K562 (cell line): Measurements from ENCODE around the gene CEP131. TPM values are rescaled to one million over a fixed set of nuclear protein-coding genes. Genes with fewer than 3 reads are reported as not detected.

Experiments used
- ATAC-seq: fragments of 200-7000 bp; cut with Tn5 transposase; 3 replicates; pipeline ENCODE4 v1.9.1; 2020; ENCODE audit warnings: moderate library complexity
- BruUV-seq: library from RNA; stranded (reverse); fragments of 400-500 nt; replicated peaks from 2 replicates; lab custom pipeline; 2021; lab: Mats Ljungman, UMichigan
- CTCF ChIA-PET: fragments of 300-600 bp; formaldehyde crosslinking; extraction: SDS; loops from one replicate; lab custom pipeline; 2021; ENCODE audit warnings: low intra/inter-chr PET ratio; lab: Yijun Ruan, JAX
- POLR2A ChIA-PET: fragments of 300-600, 350-650 bp; sonication (Branson Sonifier 250); formaldehyde crosslinking; extraction: SDS; loops from one replicate; lab custom pipeline; 2021; ENCODE audit warnings: antibody characterized with exemption, inconsistent platforms; lab: Yijun Ruan, JAX
- DNase-seq, 4 experiments: peaks; one replicate each; pipeline versions ENCODE4 v3.0.0 to v3.0.0-alpha.2; 2011 to 2018; ENCODE audit warnings: low spot score in 3 of 4, mixed read lengths in 3 of 4; ENCODE audit errors: extremely low read depth in 1 of 4
- FAIRE-seq: peaks from 2 replicates; lab custom pipeline; 2011; peaks lifted over from hg19 to GRCh38; lab: Jason Lieb, UNC
- H2AFZ ChIP-seq: 2 replicates; pipeline ENCODE4 v1.6.0; 2011; ENCODE audit warnings: low read depth, low read length, control low read depth, inconsistent platforms
- H3K27ac ChIP-seq: fragments of 200-600 bp; 3 replicates; pipeline ENCODE4 v1.8.0; 2011; ENCODE audit warnings: low read depth, mild to moderate bottlenecking, control low read depth, inconsistent platforms, low read length, moderate library complexity, mixed read lengths; ENCODE audit errors: extremely low read depth
- H3K27me3 ChIP-seq, 2 experiments: fragments of 300-600 bp in 1 of 2; 2 replicates in 1 of 2; 3 replicates in 1 of 2; pipeline versions ENCODE4 v1.6.0 to v1.8.0; 2011; ENCODE audit warnings: inconsistent platforms in 2 of 2, low read length in 2 of 2, mild to moderate bottlenecking in 1 of 2, mixed read lengths in 1 of 2, moderate library complexity in 1 of 2; ENCODE audit not compliant: control insufficient read depth in 2 of 2, insufficient read depth in 2 of 2
- H3K36me3 ChIP-seq: fragments of 300-600 bp; 3 replicates; pipeline ENCODE4 v1.8.0; 2011; ENCODE audit warnings: mild to moderate bottlenecking, low read length, inconsistent platforms; ENCODE audit not compliant: control insufficient read depth, insufficient read depth
- H3K4me1 ChIP-seq, 2 experiments: fragments of 200-600 bp in 1 of 2; replicated peaks in 1 of 2; 2 replicates in 1 of 2; 3 replicates in 1 of 2; pipeline versions ENCODE4 v1.5.1 to v1.8.0; 2011; ENCODE audit warnings: inconsistent platforms in 2 of 2, low read length in 2 of 2, mild to moderate bottlenecking in 1 of 2, mixed read lengths in 1 of 2, moderate library complexity in 1 of 2; ENCODE audit not compliant: control insufficient read depth in 2 of 2, insufficient read depth in 2 of 2
- H3K4me2 ChIP-seq: 2 replicates; pipeline ENCODE4 v1.6.1; 2011; ENCODE audit warnings: low read length, control low read depth, inconsistent platforms, mixed read lengths; ENCODE audit not compliant: insufficient read depth
- H3K4me3 ChIP-seq: fragments of 200-600 bp; sonication (generic), shearing (Covaris generic); 2 replicates; pipeline ENCODE4 v1.5.1; 2016; ENCODE audit warnings: control low read depth, inconsistent platforms
- H3K79me2 ChIP-seq: fragments of 200-600 bp; 3 replicates; pipeline ENCODE4 v1.8.0; 2011; ENCODE audit warnings: low read length, inconsistent platforms; ENCODE audit not compliant: control insufficient read depth, insufficient read depth
- H3K9ac ChIP-seq, 2 experiments: 2 replicates each; pipeline versions ENCODE4 v1.6.0 to v1.6.1; 2011; ENCODE audit warnings: low read depth in 2 of 2, low read length in 2 of 2, control low read depth in 1 of 2, inconsistent platforms in 1 of 2, mild to moderate bottlenecking in 1 of 2, mixed read lengths in 1 of 2; ENCODE audit not compliant: insufficient read depth in 1 of 2
- H3K9me1 ChIP-seq: one replicate; pipeline ENCODE4 v1.6.0; 2011; ENCODE audit warnings: inconsistent platforms, mild to moderate bottlenecking, low read length, moderate library complexity; ENCODE audit not compliant: control insufficient read depth, insufficient read depth
- H3K9me3 ChIP-seq: replicated peaks from 2 replicates; pipeline ENCODE4 v1.5.1; 2011; ENCODE audit warnings: low read depth, low read length, inconsistent platforms; ENCODE audit not compliant: control insufficient read depth, insufficient read depth
- H4K20me1 ChIP-seq: replicated peaks from 2 replicates; pipeline ENCODE4 v1.6.1; 2011; ENCODE audit warnings: low read length, inconsistent platforms, mixed read lengths; ENCODE audit not compliant: control insufficient read depth, insufficient read depth
- ZNF592 ChIP-seq: fragments of 450-650 bp; IDR thresholded peaks from 2 replicates; pipeline ENCODE4 v1.6.1; 2017; ENCODE audit warnings: antibody characterized with exemption, mild to moderate bottlenecking
- WGBS: fragments of 100-300 bp; shearing (Covaris generic); methylation state at CpG from one replicate; pipeline ENCODE4 v1.1.6; 2016; ENCODE audit warnings: low coverage, mixed read lengths; ENCODE audit not compliant: insufficient coverage; ENCODE audit errors: missing lambda C conversion rate; 5-methylcytosine and 5-hydroxymethylcytosine counted together
- in situ Hi-C: fragments of 300-500 bp; cut with MboI; formaldehyde crosslinking; loops from 4 replicates; pipeline ENCODE4 v1.15.0; 2018; ENCODE audit warnings: inconsistent platforms, mixed read lengths
- intact Hi-C: fragments of 100-400 bp; cut with micrococcal nuclease; formaldehyde crosslinking; loops from 2 replicates; pipeline ENCODE4 v1.14.2; 2022
- polyA plus RNA-seq, 8 experiments: library from polyadenylated mRNA; depleted of rRNA in 4 of 8; stranded (reverse) in 5 of 8; unstranded in 3 of 8; fragments of >200 nt; fragmentation: Nextera tagmentation in 2 of 8; fragmentation: Illumina TruSeq in 1 of 8; extraction: Ambion mirVana in 2 of 8; extraction: Trizol in 1 of 8; gene quantifications; 2 replicates each; pipeline versions ENCODE4 v1.2.1 to v1.2.3, GENCODE V29; 2011 to 2014; ENCODE audit warnings: inconsistent platforms in 1 of 8, missing spikeins in 1 of 8
- total RNA-seq, 7 experiments: library from RNA; depleted of rRNA in 6 of 7; stranded (reverse); fragments of >200 nt in 6 of 7; fragmentation: Illumina TruSeq in 2 of 7; extraction: Trizol in 2 of 7; gene quantifications; 2 replicates each; pipeline versions ENCODE4 v1.2.1 to v1.2.3, GENCODE V29; 2011 to 2021; ENCODE audit warnings: low replicate concordance in 1 of 7
- TF ChIP-seq, protein P1 (sequence below), 2 experiments: fragments of 450-650 bp; IDR thresholded peaks; 2 replicates each; pipeline ENCODE4 v1.6.1; 2016; ENCODE audit warnings: mild to moderate bottlenecking in 2 of 2, borderline replicate concordance in 1 of 2, low read depth in 1 of 2, moderate library complexity in 1 of 2

Gene CEP131
- total and polyA plus RNA-seq, 9 of the 15 experiments (the other 6 are each of a cell fraction or from before 2014, with no cell fraction given), result 0.24 to 21.2 (median 2.3) TPM

- TF ChIP-seq, protein P1, sequence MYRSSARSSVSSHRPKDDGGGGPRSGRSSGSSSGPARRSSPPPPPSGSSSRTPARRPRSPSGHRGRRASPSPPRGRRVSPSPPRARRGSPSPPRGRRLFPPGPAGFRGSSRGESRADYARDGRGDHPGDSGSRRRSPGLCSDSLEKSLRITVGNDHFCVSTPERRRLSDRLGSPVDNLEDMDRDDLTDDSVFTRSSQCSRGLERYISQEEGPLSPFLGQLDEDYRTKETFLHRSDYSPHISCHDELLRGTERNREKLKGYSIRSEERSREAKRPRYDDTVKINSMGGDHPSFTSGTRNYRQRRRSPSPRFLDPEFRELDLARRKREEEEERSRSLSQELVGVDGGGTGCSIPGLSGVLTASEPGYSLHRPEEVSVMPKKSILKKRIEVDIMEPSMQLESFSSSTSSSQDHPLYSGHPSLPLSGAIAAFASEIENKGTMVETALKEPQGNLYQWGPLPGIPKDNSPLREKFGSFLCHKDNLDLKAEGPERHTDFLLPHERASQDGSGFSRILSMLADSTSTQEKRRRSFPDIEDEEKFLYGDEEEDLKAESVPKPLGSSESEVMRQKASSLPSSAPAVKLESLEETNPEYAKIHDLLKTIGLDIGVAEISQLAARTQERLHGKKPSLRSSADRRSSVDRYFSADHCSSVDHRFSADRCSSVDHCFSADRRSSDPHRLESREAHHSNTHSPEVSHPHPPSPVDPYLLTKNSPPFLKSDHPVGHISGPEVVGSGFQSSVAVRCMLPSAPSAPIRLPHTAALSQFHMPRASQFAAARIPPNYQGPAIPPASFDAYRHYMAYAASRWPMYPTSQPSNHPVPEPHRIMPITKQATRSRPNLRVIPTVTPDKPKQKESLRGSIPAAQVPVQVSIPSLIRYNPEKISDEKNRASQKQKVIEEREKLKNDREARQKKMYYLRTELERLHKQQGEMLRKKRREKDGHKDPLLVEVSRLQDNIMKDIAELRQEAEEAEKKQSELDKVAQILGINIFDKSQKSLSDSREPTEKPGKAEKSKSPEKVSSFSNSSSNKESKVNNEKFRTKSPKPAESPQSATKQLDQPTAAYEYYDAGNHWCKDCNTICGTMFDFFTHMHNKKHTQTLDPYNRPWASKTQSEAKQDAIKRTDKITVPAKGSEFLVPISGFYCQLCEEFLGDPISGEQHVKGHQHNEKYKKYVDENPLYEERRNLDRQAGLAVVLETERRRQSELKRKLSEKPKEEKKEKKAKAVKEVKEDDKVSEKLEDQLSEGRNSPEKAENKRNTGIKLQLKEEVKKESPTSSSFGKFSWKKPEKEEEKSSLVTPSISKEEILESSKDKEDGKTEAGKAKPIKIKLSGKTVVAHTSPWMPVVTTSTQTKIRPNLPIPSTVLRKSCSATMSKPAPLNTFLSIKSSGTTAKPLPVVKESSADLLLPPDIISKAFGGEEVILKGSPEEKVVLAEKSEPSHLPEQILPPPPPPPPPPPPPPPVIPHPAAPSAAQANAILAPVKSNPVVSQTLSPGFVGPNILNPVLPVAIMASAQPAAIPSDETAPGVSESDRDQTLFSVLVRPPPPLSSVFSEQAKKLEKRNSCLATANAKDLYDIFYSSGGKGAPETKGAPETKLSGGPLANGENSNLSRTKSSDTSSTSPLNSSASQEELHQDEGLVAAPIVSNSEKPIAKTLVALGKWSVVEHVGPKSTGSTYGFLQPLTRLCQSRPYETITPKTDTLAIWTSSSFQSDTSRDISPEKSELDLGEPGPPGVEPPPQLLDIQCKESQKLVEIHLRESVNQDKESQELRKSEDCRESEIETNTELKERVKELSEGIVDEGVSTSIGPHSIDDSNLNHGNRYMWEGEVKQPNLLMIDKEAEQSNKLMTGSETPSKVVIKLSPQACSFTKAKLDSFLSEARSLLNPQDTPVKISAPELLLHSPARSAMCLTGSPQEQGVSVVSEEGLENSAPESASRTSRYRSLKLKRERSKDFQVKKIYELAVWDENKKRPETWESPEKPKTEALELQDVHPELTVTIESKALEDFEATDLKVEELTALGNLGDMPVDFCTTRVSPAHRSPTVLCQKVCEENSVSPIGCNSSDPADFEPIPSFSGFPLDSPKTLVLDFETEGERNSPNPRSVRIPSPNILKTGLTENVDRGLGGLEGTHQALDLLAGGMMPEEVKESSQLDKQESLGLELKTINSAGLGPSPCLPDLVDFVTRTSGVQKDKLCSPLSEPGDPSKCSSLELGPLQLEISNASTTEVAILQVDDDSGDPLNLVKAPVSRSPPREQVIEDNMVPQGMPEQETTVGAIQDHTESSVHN (IDR thresholded peaks at IDR 0.05; ENCODE audit: borderline replicate concordance in 1 of 2, low read depth in 1 of 2), result no peak
These were observed 4.3 kb downstream of the CEP131 start (continued) for GRCh38 chr17:81218459-81218858.

DNA sequence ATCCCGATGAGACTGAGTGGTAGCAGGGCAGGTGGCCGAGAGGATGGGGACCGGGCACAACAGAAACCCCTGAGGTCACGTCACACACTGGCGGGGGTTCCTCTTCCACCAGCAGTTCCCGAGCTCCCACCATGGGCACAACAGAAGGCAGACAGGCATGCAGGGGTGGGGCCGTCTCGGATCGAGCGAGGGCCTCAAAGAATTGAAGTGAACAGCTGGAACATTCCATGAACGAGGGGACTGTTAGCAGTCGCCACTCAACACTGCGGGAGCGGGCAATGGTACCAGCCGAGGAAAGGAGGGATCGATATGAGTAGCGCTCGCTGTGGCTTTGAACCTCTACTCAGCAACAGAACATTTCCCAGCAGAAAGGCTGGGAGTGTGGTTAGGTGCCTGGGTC is 5.3 kb downstream of the CEP131 start:
- intact Hi-C loops (no loop called here), in situ Hi-C loops (no loop called here)
- peaks cover 0 to 35% of the 10 kb centered on the region in 2 experiments; a peak in 3 of 5 replicates for H3K4me1 ChIP-seq
- no peak for ATAC-seq
- no peak overlapping the region for H2AFZ ChIP-seq
- H3K36me3 ChIP-seq, result peaks cover 8% of the 10 kb centered on the region; the same call in 1 of the 3 replicates
- no peak for TF ChIP-seq ZNF592
- TF ChIP-seq, all 486 proteins: peak for 0
- DNase-seq, result no peak
- H3K9me3 ChIP-seq, result no peaks in the 10 kb centered on the region
- ChIA-PET CTCF (no interaction called here), POLR2A (interaction anchor here (0.6 kb wide), 1 partner anchor 19 kb away, joined by 3 read pairs; no protein-coding TSS in a partner anchor)
- whole genome bisulfite sequencing, result 93% methylated on average over 18 of the region's 18 CpGs
- H3K4me3 ChIP-seq, result no peak overlapping the region
- H3K27me3 ChIP-seq, result no peaks in the 10 kb centered on the region
- BruUV-seq, result no TSS peak
- no peak overlapping the region for H3K27ac ChIP-seq
- H3K4me2 ChIP-seq, result no peak overlapping the region
- no peak overlapping the region for H3K9ac ChIP-seq
- H3K9me1 ChIP-seq, result no peaks in the 10 kb centered on the region
- FAIRE-seq, result no peak
- peaks cover 4% of the 10 kb centered on the region; the same call in 2 of the 3 replicates for H3K79me2 ChIP-seq
- no peaks in the 10 kb centered on the region for H4K20me1 ChIP-seq
